Fibroblast of lung (primary cell): ENCODE results near the gene ALDH5A1.

Experiments
- CTCF ChIP-seq, 2 donors: IDR thresholded peaks in 1 of 2; conservative IDR thresholded peaks in 1 of 2; 1 replicate in 1 of 2; 2 replicates in 1 of 2; pipeline ENCODE4 v1.5.1; 2011 to 2012; ENCODE audit warnings: low read length in 2 of 2, control low read depth in 1 of 2, inconsistent platforms in 1 of 2, low read depth in 1 of 2, mild to moderate bottlenecking in 1 of 2
- EZH2 ChIP-seq: IDR thresholded peaks from 2 replicates; pipeline ENCODE4 v1.5.1; 2012; ENCODE audit warnings: low read length, control low read depth, mild to moderate bottlenecking; ENCODE audit errors: missing control alignments

- TF ChIP-seq CTCF (conservative IDR thresholded peaks at IDR 0.05 in 1 of 2, IDR thresholded peaks at IDR 0.05 in 1 of 2; ENCODE audit: low read depth in 1 of 2, low read length in 2 of 2), result no peak
- no peak for TF ChIP-seq EZH2
These were observed 76.6 kb downstream of the ALDH5A1 start for GRCh38 chr6:24571361-24571760.
